Fibroblast of the aortic adventitia (primary cell): ENCODE results near the gene ABCA2. TPM values are rescaled to one million over a fixed set of nuclear protein-coding genes. Genes with fewer than 3 reads are reported as not detected.

Experiments
- DNase-seq: peaks from one replicate; pipeline ENCODE4 v3.0.0-alpha.2; 2010; ENCODE audit warnings: low read depth
- H3K4me3 ChIP-seq: 2 replicates; pipeline ENCODE4 v1.5.1; 2011; ENCODE audit warnings: low read depth, mild to moderate bottlenecking, control low read depth, low read length, moderate library complexity
- CTCF ChIP-seq: IDR thresholded peaks from 2 replicates; pipeline ENCODE4 v1.5.1; 2011; ENCODE audit warnings: mild to moderate bottlenecking, low read length, control low read depth, inconsistent platforms; ENCODE audit not compliant: insufficient read depth
- total RNA-seq: library from RNA; depleted of rRNA; stranded (reverse); fragments of >200 nt; gene quantifications from 2 replicates; pipeline ENCODE4 v1.2.3, GENCODE V29; 2012; ENCODE audit warnings: low replicate concordance

The ABCA2 gene
- total RNA-seq, 1 donor = 21.0 TPM

DNA sequence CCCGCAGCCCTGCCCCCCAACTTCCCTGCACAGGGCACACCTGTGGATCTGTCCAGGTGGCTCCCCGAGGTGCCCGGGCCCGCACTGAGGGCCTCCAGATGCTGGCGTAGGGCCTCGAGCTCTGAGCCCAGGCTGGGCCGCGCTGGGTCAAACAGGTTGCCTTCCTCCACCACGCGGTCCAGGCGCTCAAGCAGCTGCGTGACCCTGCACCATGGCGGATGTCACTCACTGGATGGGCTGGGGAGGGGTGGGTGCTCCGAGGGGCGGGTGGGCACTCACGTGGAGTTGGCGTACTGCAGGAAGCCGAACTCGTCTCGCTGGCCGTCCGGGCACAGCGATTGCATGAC is 5.4 kb downstream of the ABCA2 start:
- H3K4me3 ChIP-seq = no peak overlapping the region
- no peak for TF ChIP-seq CTCF
- no peak for DNase-seq

DNA sequence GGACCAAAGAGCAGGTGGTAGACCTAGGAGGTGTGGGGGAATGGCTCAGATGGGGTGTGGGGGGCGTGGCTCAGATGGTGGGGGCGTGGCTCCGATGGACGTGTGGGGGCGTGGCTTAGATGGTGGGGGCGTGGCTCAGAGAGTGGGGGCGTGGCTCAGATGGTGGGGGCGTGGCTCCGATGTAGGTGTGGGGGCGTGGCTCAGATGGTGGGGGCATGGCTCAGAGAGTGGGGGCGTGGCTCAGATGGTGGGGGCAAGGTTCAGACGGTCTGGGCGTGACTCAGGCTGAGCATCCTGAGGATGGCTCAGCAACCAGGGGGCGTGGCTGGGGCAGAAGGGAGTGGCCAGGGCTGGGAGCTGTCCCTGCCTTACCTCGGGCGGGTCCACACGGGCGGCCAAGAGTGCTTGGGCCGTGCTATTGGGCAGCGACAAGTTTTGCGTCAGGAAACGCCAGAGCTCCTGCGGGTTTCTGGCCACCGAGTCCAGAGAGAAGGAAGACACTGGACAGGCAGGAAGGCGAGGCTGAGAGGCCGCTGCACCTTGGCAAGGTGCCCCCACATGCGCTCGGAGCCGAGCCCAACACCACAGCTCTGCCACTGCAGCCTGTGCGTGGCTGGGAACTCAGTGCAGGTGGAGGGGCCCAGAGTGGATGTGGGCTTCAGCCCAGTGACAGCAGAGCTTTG is 5.9 kb downstream of the ABCA2 start:
- no peak for TF ChIP-seq CTCF
- no peak overlapping the region for H3K4me3 ChIP-seq
- peak; percentile 34 for DNase-seq

DNA sequence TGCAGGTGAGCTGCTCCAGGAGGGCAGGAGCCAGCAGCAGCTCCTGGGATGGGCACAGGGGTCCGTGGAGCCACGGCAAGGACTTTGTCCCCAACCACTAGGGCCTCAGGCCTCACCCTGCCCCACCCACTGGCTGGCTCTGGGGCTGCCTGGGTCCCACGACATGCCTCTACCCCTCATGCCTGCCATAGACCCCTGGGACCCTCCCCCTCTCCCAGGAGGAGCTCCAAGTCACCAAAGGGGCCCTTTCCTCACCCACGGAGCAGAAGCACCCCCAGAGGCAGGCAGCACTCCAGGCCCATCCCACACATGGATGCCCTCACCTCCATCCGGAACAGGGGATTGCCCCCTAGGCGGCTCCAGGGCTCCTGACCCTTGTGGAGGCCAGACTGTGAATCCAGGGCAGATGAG is 6.5 kb downstream of the ABCA2 start:
- no peak for DNase-seq
- no peak overlapping the region for H3K4me3 ChIP-seq
- no peak for TF ChIP-seq CTCF

- TF ChIP-seq CTCF = no peak
- DNase-seq = no peak
- H3K4me3 ChIP-seq = no peak overlapping the region
Measured at GRCh38 chr9:137020771-137021567, 7.1 kb downstream of the ABCA2 start.

- DNase-seq = no peak
- no peak overlapping the region for H3K4me3 ChIP-seq
- no peak for TF ChIP-seq CTCF
Measured at GRCh38 chr9:137019891-137020683, 8.0 kb downstream of the ABCA2 start.

GRCh38 chr9:137018761-137019559 is 9.1 kb downstream of the ABCA2 start:
- no peak for DNase-seq
- no peak for TF ChIP-seq CTCF
- no peak overlapping the region for H3K4me3 ChIP-seq
